Nephron progenitor cell (in vitro differentiated cells): ENCODE data around the gene CDC42BPA.
A peak's percentile ranks its signal among the peaks of the same experiment; 100 is the strongest.

Experiments
- DNase-seq: peaks from one replicate; pipeline ENCODE4 v3.0.0; 2021
- H3K27ac Mint-ChIP-seq: 2 replicates; pipeline ENCODE4 v1.8.0; 2021; ENCODE audit warnings: mild to moderate bottlenecking, moderate library complexity, mixed read lengths
- H3K27me3 Mint-ChIP-seq: 2 replicates; pipeline ENCODE4 v1.8.0; 2021; ENCODE audit warnings: mild to moderate bottlenecking, low read depth, mixed read lengths; ENCODE audit not compliant: poor library complexity
- H3K36me3 Mint-ChIP-seq: 2 replicates; pipeline ENCODE4 v1.8.0; 2021; ENCODE audit warnings: low read depth, mixed read lengths
- H3K4me1 Mint-ChIP-seq: 2 replicates; pipeline ENCODE4 v1.8.0; 2021; ENCODE audit warnings: mixed read lengths
- H3K4me3 Mint-ChIP-seq: 2 replicates; pipeline ENCODE4 v1.8.0; 2021; ENCODE audit warnings: mild to moderate bottlenecking, moderate library complexity, mixed read lengths
- H3K9me3 Mint-ChIP-seq: 2 replicates; pipeline ENCODE4 v1.8.0; 2021; ENCODE audit warnings: mild to moderate bottlenecking, moderate library complexity, mixed read lengths
- TF ChIP-seq, protein P1 (sequence below): fragments of 200-600 bp; sonication (generic); IDR thresholded peaks from 2 replicates; pipeline ENCODE4 v1.5.0; 2021; ENCODE audit warnings: antibody characterized with exemption

Gene CDC42BPA

DNA sequence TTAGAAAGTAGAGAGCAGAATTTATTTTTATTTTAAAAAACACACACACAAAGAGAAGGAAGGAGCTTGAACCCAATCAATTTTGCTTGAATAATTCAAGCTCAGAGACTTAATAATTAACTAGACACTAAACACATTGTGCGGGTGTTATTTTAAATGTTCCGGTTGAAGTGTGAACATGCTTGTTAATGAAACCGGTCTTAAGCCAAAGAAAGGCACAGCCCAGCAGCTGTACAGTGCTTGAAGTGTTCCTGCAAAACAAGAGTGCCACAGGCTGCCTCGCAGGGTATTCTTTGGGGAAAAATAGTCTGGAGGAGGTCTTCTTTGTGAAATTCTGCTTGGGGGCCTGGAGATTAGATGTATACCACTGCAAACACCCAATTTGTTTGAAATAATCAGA lies 2.2 kb upstream of the CDC42BPA start:
- Mint-ChIP-seq H3K36me3 (no peaks in the 10 kb centered on the region), H3K27ac (no peak overlapping the region), H3K27me3 (peaks cover 17% of the 10 kb centered on the region), H3K4me1 (peaks cover 23% of the 10 kb centered on the region), H3K4me3 (no peak overlapping the region), H3K9me3 (no peaks in the 10 kb centered on the region)
- TF ChIP-seq, protein P1, sequence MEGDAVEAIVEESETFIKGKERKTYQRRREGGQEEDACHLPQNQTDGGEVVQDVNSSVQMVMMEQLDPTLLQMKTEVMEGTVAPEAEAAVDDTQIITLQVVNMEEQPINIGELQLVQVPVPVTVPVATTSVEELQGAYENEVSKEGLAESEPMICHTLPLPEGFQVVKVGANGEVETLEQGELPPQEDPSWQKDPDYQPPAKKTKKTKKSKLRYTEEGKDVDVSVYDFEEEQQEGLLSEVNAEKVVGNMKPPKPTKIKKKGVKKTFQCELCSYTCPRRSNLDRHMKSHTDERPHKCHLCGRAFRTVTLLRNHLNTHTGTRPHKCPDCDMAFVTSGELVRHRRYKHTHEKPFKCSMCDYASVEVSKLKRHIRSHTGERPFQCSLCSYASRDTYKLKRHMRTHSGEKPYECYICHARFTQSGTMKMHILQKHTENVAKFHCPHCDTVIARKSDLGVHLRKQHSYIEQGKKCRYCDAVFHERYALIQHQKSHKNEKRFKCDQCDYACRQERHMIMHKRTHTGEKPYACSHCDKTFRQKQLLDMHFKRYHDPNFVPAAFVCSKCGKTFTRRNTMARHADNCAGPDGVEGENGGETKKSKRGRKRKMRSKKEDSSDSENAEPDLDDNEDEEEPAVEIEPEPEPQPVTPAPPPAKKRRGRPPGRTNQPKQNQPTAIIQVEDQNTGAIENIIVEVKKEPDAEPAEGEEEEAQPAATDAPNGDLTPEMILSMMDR: no peak
- DNase-seq: no peak

DNA sequence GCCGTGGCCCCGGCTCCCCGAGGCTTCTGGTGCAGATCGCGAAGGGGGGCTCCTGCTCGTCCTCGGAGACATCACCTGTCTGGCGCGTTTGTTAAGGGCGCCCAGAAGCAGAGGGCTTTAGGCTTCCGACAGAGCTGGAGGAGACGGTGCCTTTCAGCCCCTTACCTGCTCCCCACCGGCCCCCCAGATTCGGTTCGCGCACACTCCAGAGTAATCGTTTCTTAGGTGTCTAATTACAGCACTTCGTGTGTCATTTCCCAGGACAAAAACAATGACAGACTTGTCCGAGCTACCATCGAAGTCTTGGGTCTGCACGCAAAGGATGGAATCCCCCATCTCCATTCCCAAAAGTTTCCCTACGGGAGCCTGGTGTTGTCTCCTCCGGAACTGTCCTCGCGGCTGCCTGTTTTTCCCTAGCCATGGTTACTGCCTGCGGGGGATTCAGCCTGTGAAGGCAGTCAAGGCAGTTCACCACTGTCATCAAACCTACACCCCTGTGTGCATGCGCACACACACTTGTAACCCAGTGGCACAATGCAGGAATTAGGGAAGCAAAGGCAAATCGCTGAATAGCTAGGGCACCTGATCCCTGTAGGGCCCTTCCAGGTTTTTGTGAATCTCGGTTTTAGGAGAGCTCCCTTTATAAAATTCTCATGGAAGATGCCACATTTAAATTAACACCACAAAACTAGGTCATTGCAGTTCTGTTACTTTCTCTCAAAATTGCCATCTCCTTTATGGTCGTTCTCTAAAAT lies 738 bp upstream of the CDC42BPA start:
- H3K36me3 Mint-ChIP-seq: no peaks in the 10 kb centered on the region
- DNase-seq: peak; percentile 51
- TF ChIP-seq, protein P1: no peak
- H3K4me1 Mint-ChIP-seq: peaks cover 36% of the 10 kb centered on the region
- peak overlapping the region; percentile 88 for H3K4me3 Mint-ChIP-seq
- no peaks in the 10 kb centered on the region for H3K9me3 Mint-ChIP-seq
- peak overlapping the region; percentile 88 for H3K27ac Mint-ChIP-seq
- peaks cover 15% of the 10 kb centered on the region for H3K27me3 Mint-ChIP-seq

DNA sequence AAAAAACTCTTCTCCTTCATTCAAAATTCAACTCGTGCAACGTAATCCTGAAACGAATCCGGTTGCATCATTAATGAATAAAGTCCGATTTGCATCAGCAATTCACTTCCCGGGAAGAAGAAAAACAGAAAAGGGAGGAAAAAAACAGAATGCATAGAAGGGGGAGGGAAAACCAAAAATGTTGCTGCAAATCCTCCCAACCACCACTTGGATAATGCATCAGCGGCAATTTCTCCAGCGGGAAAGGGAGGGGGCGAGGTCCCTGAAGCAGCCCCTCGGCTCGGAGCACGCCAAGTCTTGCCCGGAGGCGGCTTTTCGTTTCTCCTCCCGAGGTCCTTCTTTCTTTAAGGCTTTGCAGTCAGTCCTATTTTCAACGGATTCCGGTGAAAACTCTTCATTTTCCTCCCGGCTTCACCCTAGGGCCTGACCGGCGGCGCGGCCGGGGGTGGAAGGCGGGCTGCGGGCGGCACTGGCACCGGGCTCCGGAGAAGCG lies 723 bp downstream of the CDC42BPA start:
- TF ChIP-seq, protein P1: no peak
- H3K4me1 Mint-ChIP-seq: peaks cover 41% of the 10 kb centered on the region
- DNase-seq: peak; percentile 63

DNA sequence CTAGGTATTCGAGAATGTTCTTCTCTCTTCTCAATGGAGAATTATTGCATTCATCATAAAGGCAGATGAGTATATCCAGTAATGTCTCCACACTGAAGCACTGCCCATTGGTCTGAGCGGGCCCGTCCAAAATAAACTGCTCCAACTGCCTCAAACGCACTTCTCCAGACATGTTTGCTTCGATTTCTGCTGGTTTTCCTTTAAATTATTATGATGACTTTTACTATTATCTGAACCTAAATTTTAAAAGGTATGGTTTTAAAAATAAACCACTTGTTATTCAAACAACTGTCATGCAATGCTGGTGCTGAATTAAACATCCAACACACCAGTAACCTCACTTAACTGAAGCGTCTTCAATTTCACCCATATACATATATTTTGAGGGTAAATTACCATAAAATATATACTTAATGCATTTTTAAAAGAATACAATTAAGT lies 1.3 kb downstream of the CDC42BPA start:
- H3K4me3 Mint-ChIP-seq: peak overlapping the region; percentile 100
- H3K27ac Mint-ChIP-seq: no peak overlapping the region
- peaks cover 6% of the 10 kb centered on the region for H3K36me3 Mint-ChIP-seq

More for the DNA sequence above, 723 bp downstream of the CDC42BPA start:
- peaks cover 15% of the 10 kb centered on the region for H3K27me3 Mint-ChIP-seq
- H3K36me3 Mint-ChIP-seq: peaks cover 4% of the 10 kb centered on the region
- peak overlapping the region; percentile 98 for H3K27ac Mint-ChIP-seq
- H3K4me3 Mint-ChIP-seq: peak overlapping the region; percentile 100
- H3K9me3 Mint-ChIP-seq: no peaks in the 10 kb centered on the region

DNA sequence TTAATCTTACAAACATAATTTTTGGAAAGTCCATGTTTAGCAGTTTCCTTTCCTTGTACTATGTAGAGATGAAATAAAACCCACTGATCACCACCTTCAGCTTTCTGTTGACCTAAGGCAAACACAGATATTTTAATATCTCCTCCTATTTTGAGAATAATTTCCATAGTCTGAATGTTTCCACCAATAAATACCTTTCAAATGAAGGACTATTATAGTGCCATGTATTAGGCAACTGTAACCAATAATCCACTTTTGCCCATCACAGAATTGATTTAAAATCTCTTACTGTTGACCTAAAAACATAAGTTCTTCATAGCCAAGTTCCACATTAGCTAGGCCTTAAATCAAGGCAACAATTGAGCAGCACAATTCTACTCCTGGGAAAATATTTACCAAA lies 1.8 kb downstream of the CDC42BPA start:
- Mint-ChIP-seq H3K9me3 (no peaks in the 10 kb centered on the region), H3K4me1 (peaks cover 41% of the 10 kb centered on the region), H3K4me3 (peak overlapping the region; percentile 100), H3K27ac (no peak overlapping the region), H3K27me3 (peaks cover 12% of the 10 kb centered on the region), H3K36me3 (peaks cover 10% of the 10 kb centered on the region)
- TF ChIP-seq, protein P1: no peak
- DNase-seq: no peak

More for the DNA sequence above, 1.3 kb downstream of the CDC42BPA start:
- Mint-ChIP-seq H3K9me3 (no peaks in the 10 kb centered on the region), H3K27me3 (peaks cover 15% of the 10 kb centered on the region), H3K4me1 (peaks cover 41% of the 10 kb centered on the region)
- TF ChIP-seq, protein P1: no peak
- no peak for DNase-seq
